ENCODE data around the gene VSTM2B.

VSTM2B gene

GRCh38 chr19:29497241-29497640, 28.6 kb upstream of the VSTM2B start:
- DNase-seq (ENCODE audit: low read depth): no peak

GRCh38 chr19:29497686-29498436, 27.9 kb upstream of the VSTM2B start:
- DNase-seq (ENCODE audit: low read depth): no peak

GRCh38 chr19:29499261-29499920, 26.4 kb upstream of the VSTM2B start:
- DNase-seq (ENCODE audit: low read depth): no peak

GRCh38 chr19:29499921-29500590, 25.7 kb upstream of the VSTM2B start:
- DNase-seq (ENCODE audit: low read depth): no peak

- DNase-seq (ENCODE audit: low read depth): no peak
Measured at GRCh38 chr19:29501816-29502580, 23.8 kb upstream of the VSTM2B start.

GRCh38 chr19:29502581-29502850, 23.3 kb upstream of the VSTM2B start:
- DNase-seq (ENCODE audit: low read depth): no peak

- no peak for DNase-seq (ENCODE audit: low read depth)
Measured at GRCh38 chr19:29503140-29503758, 22.5 kb upstream of the VSTM2B start.

GRCh38 chr19:29503785-29504184, 22.0 kb upstream of the VSTM2B start:
- DNase-seq (ENCODE audit: low read depth): no peak

GRCh38 chr19:29504454-29504853, 21.3 kb upstream of the VSTM2B start:
- DNase-seq (ENCODE audit: low read depth): no peak

GRCh38 chr19:29505097-29505824, 20.5 kb upstream of the VSTM2B start:
- no peak for DNase-seq (ENCODE audit: low read depth)

- DNase-seq (ENCODE audit: low read depth): no peak
Measured at GRCh38 chr19:29506619-29506911, 19.2 kb upstream of the VSTM2B start.

- no peak for DNase-seq (ENCODE audit: low read depth)
Measured at GRCh38 chr19:29507081-29507860, 18.5 kb upstream of the VSTM2B start.

- DNase-seq (ENCODE audit: low read depth): no peak
Measured at GRCh38 chr19:29508181-29508580, 17.6 kb upstream of the VSTM2B start.

- DNase-seq (ENCODE audit: low read depth): no peak
Measured at GRCh38 chr19:29509456-29509855, 16.3 kb upstream of the VSTM2B start.

GRCh38 chr19:29510701-29511265, 15.0 kb upstream of the VSTM2B start:
- DNase-seq (ENCODE audit: low read depth): no peak

GRCh38 chr19:29511768-29512167, 14.0 kb upstream of the VSTM2B start:
- DNase-seq (ENCODE audit: low read depth): no peak

- no peak for DNase-seq (ENCODE audit: low read depth)
Measured at GRCh38 chr19:29512748-29513147, 13.0 kb upstream of the VSTM2B start.

GRCh38 chr19:29514525-29515232, 11.1 kb upstream of the VSTM2B start:
- no peak for DNase-seq (ENCODE audit: low read depth)

- DNase-seq (ENCODE audit: low read depth): no peak
Measured at GRCh38 chr19:29515233-29515619, 10.6 kb upstream of the VSTM2B start.
